NOMO-1 treated with DMSO at 0.1 percent for 48 hours (cell line): ENCODE measurements around the gene CDH4.

ENCODE experiments used
- DNase-seq: peaks from one replicate; lab custom pipeline; 2025; ENCODE audit not compliant: unreplicated experiment; lab: John Stamatoyannopoulos, UW

CDH4 gene

DNA sequence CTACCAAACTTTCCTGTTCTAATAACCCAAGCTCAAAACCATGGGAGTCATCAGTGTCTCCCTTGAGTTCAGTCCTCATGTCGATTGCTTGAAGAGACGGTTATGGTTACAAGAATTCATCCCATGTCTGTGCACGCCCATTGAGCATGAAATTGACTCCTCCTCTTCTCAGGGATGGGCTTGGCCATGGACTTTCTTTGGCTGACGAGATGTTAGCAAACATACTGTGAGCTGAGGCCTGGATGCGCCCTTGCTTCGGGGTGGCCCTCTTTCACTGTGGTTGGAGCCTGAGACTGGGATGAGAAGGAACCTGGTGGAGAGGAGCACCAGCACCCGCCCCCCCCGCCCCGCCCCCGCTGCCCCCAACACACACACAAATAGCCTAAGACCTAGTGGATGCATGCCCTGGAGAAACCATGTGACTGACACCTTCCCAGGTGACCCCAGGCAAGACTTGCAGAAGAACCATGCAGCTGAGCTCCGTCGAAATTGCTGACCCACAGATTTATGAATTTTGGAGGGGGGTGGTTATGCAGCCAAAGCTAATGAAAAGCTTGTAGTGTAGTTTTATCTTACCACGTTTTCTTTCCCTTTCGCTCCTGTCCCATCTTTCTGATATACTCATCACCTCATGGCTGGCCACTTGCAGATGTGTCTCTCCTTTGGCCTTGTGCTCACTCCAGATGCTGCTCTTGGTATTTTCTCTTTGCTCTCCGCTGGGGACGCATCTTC is 231.4 kb downstream of the CDH4 start:
- DNase-seq, result no peak

DNA sequence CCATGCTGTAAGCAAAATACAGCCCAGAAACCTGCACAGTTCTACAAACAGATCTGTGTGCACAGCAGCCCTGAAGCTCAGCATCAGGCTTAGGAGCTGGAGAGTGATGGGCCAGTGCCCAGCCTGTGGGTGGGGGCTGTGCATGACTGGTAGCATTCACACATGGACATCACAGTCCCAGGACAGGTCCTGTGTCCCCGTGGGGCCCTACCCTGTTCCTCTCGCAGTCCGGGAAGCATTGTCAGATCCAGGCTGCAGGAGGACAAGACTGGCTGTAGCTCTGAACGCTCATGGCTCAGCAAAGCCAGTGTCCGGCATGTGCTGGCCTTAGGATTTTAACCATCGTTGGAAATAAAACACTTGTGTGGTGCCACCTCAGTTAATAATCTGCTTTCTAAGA is 234.1 kb downstream of the CDH4 start:
- no peak for DNase-seq

GRCh38 chr20:61487346-61487996 is 235.4 kb downstream of the CDH4 start:
- no peak for DNase-seq

GRCh38 chr20:61487997-61488371 is 235.9 kb downstream of the CDH4 start:
- DNase-seq, result no peak

DNA sequence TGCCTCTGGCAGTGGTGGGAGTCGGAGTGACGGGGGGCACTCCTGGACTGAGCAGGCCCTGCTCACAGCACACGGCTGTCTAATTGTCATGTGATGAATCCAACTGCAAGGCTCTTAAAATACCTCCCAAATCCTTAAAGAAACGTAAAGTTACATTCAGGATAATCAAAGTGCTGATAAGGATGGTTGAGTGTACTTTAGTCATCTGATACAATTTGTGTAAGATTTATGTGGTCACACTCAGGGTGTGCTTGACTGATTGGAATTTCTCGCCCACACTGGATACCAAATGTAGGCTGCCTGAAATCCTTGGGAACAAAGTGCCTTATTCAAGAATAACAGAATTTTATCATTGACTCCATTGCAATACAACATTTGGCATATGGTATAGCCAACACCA is 238.7 kb downstream of the CDH4 start:
- DNase-seq, result no peak

DNA sequence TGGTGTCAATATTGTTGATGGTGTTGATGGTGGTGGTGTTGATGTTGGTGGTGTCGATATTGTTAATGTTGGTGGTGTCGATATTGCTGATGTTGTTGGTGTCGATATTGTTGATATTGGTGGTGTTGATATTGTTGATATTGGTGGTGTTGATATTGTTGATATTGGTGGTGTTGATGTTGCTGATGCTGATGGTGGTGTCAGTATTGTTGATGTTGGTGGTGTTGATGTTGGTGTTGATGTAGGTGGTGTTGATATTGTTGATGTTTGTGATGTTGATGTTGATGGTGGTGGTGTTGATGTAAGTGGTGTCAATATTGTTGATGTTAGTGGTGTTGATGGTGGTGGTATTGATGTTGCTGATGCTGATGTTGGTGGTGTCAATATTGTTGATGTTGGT is 240.0 kb downstream of the CDH4 start:
- no peak for DNase-seq

- no peak for DNase-seq
These were observed 241.8 kb downstream of the CDH4 start for GRCh38 chr20:61493798-61494305.

DNA sequence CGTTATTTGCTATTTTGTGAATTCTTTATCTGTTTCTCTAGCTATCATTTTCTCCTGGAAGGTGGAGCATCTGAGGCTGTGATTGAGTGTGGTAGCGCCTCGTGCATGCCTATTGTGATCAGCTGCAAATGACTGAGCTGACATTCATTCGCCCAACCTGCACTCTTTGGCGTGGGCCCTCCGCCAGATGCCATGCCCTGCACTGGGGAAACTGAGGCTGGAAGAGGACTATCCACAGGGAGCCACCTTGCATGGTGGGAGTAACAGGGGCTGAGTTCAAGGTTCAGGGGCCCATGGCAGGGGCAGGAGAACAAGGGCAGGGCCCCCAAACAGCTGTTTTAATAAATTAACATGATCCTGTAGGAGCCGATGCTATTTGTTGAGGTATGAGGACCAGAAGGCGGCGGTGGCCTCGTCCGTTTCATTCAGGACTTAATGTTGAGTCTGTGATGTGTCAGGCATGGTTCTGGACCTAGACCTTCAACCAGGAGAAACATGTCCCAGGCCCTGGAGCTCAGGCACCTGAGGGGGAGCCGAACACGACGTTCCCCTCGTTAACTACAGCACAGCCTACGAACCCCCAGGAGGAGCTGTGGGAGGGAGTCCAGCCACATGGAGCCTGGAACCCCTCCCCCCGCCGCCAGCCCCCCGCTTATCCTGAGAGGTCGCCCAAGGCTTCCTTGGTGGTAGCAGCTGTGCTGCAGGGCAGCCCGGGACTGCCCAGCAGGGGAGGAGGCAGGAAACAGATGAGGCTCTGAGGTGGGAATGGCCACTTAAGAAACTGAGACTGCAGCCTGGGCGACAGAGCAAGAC is 242.9 kb downstream of the CDH4 start:
- DNase-seq, result no peak

- no peak for DNase-seq
These were observed 245.1 kb downstream of the CDH4 start for GRCh38 chr20:61497029-61497627.

- DNase-seq, result no peak
These were observed 247.9 kb downstream of the CDH4 start for GRCh38 chr20:61499859-61500554.

DNA sequence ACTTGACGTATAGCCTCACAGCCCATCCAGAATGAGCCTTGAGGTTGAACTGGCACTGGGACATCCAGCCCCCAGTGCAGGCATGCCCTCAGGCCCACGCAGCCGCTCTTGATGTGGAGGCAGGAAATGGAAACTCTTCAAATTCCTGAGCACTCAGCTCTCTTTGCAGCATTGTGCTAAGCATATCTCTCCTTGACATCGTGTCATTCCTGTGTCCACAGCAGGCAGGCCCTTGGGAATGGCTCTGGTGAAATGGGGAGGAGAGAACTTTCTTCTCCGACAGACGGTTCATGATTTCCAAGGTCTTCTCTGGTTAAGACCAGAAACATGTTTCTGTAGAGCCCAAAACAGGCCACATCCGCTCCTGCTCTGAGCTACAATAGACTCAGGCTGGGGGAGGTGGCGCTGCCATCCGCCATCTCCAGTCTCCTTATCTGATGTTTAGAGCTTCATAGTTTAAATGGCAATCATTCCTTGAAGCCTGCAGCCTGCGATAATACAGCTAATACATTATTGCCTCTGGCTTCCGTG is 248.8 kb downstream of the CDH4 start:
- DNase-seq, result no peak

GRCh38 chr20:61502433-61502832 is 250.4 kb downstream of the CDH4 start:
- DNase-seq, result no peak

GRCh38 chr20:61503106-61503505 is 251.0 kb downstream of the CDH4 start:
- DNase-seq, result no peak

DNA sequence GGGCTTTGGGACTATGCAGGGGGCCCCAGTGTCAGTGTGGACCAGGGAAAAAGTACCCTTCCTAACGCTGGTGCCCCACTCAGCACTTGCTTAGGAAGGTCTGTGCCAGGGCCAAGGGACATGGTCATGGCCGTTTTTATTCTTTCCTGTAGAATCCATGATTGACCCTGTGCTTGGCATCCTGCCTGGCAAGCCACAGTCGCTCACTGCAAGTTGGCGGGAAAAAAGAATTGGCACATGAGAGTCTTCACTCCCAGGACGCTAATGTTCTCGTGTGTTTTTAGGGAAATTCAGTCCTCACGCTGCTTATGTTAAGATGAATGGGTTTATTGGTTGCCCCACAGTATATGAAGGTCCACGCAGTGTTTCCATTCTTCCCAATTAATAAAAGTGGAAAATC is 253.4 kb downstream of the CDH4 start:
- no peak for DNase-seq

DNA sequence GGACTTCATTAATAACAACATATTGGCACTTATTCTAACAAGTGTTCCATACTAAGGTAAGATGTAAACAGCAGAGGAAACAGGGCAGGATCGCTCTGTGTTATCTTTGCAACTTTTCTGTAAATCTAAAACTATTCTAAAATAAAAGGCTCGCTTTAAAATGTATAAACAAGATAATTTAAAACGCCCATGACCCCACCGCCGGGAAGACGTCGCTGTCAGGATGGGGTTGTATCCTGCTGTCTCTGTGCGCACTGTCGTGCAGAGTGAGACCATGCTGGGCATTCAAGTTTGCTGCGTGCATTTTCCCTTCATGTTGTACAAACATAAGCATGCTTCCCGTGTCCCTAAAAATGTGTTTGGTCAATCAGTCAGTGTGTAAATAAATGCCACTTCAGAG is 255.7 kb downstream of the CDH4 start:
- no peak for DNase-seq

GRCh38 chr20:61508301-61509096 is 256.4 kb downstream of the CDH4 start:
- no peak for DNase-seq

DNA sequence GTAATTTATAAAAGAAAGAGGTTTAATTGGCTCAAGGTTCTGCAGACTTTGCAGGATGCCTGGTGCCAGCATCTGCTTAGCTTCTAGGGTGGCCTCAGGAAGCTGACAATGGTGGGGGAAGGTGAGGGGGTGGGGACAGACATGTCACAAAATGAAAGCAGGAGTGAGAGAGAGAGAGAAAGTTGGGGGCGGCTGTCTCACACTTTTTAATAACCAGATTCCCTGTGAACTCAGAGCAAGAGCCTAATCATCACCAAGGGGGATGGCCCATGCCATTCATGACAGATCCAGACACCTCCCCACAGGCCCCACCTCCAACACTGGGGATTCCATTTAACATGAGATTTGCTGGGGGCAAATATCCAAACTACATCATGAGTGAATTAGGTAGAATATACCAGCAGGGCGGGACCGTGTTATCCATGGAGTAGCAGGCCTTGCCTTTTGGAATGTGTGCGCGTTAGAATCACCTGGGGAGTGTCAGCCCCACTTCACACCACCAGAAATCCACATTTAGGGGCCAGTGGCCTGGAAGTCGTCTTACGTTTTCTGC is 258.8 kb downstream of the CDH4 start:
- DNase-seq, result no peak

- no peak for DNase-seq
These were observed 260.4 kb downstream of the CDH4 start for GRCh38 chr20:61512475-61512874.
